Activated CD8-positive, alpha-beta T cell treated with anti-CD3 and anti-CD28 coated beads for 36 hours (primary cell): Measurements from ENCODE around the gene CKLF. TPM values are rescaled to one million over a fixed set of nuclear protein-coding genes. Genes with fewer than 3 reads are reported as not detected.

Experiments
- ATAC-seq: fragments of 200-7000 bp; cut with Tn5 transposase; one replicate; pipeline ENCODE4 v1.10.0; 2021; ENCODE audit warnings: mild to moderate bottlenecking, moderate library complexity
- CTCF ChIA-PET: fragments of 350-600 bp; sonication (Branson Sonifier 250); formaldehyde crosslinking; loops from one replicate; lab custom pipeline; 2021; ENCODE audit warnings: antibody characterized with exemption; lab: Charles Lee
- POLR2A ChIA-PET: fragments of 350-600 bp; sonication (Branson Sonifier 250); formaldehyde crosslinking; loops from one replicate; lab custom pipeline; 2021; ENCODE audit warnings: antibody characterized with exemption; lab: Charles Lee
- DNase-seq: peaks from one replicate; pipeline ENCODE4 v3.0.0-alpha.2; 2020
- H3K27ac Mint-ChIP-seq: one replicate; pipeline ENCODE4 v1.8.0; 2021; ENCODE audit warnings: mild to moderate bottlenecking, mixed read lengths
- H3K27me3 Mint-ChIP-seq: one replicate; pipeline ENCODE4 v1.8.0; 2021; ENCODE audit warnings: mixed read lengths
- H3K36me3 Mint-ChIP-seq: one replicate; pipeline ENCODE4 v1.8.0; 2021; ENCODE audit warnings: low read depth, mixed read lengths
- H3K4me1 Mint-ChIP-seq: one replicate; pipeline ENCODE4 v1.8.0; 2021; ENCODE audit warnings: low read depth, mixed read lengths
- H3K4me3 Mint-ChIP-seq: one replicate; pipeline ENCODE4 v1.8.0; 2021; ENCODE audit warnings: mild to moderate bottlenecking, moderate library complexity, mixed read lengths
- H3K9me3 Mint-ChIP-seq: one replicate; pipeline ENCODE4 v1.8.0; 2021; ENCODE audit warnings: mixed read lengths
- CTCF ChIP-seq: fragments of 200-600 bp; IDR thresholded peaks from one replicate; pipeline ENCODE4 v1.8.0; 2022; ENCODE audit warnings: antibody characterized with exemption, mild to moderate bottlenecking
- intact Hi-C: fragments of 100-400 bp; cut with micrococcal nuclease; formaldehyde crosslinking; loops from one replicate; pipeline ENCODE4 v1.10.0; 2022
- total RNA-seq, 2 experiments: library from RNA; stranded (reverse); gene quantifications; one replicate each; pipeline ENCODE4 v1.2.3, GENCODE V29; 2021

CKLF gene
- total RNA-seq, 2 experiments from 2014 or later, result 99.0 to 99.7 TPM

- no peaks in the 10 kb centered on the region for H3K9me3 Mint-ChIP-seq
- H3K4me3 Mint-ChIP-seq, result no peak overlapping the region
- ATAC-seq (no peak), DNase-seq (no peak)
- no peak overlapping the region for H3K27ac Mint-ChIP-seq
- intact Hi-C loops, result no loop called here
- POLR2A ChIA-PET, result interaction anchor here (0.8 to 3.9 kb wide), 4 partner anchors 11 to 199 kb away, joined by 3 to 19 read pairs (median 4); partner anchors contain the start of genes CMTM2 and TK2
- H3K4me1 Mint-ChIP-seq, result peaks cover 16% of the 10 kb centered on the region
- TF ChIP-seq CTCF, result no peak
- H3K27me3 Mint-ChIP-seq, result no peaks in the 10 kb centered on the region
- peaks cover 29% of the 10 kb centered on the region for H3K36me3 Mint-ChIP-seq
- CTCF ChIA-PET, result interaction anchor here (0.7 to 3.7 kb wide), 9 partner anchors 10 to 298 kb away, joined by 3 to 19 read pairs (median 5); partner anchors contain the start of gene CMTM2
Measured at GRCh38 chr16:66569827-66570405, 17.5 kb downstream of the CKLF start.

- Mint-ChIP-seq H3K4me1 (peaks cover 12% of the 10 kb centered on the region), H3K36me3 (peaks cover 9% of the 10 kb centered on the region), H3K27me3 (peaks cover under 1% of the 10 kb centered on the region), H3K9me3 (no peaks in the 10 kb centered on the region), H3K27ac (no peak overlapping the region), H3K4me3 (no peak overlapping the region)
- intact Hi-C loops, result no loop called here
- TF ChIP-seq CTCF, result no peak
- ATAC-seq, result no peak
- POLR2A ChIA-PET, result interaction anchor here (1.2 to 3.9 kb wide), 3 partner anchors 9 to 20 kb away, joined by 3 to 19 read pairs (median 4); partner anchors contain the start of genes CKLF and CMTM2
- DNase-seq, result no peak
- CTCF ChIA-PET, result interaction anchor here (1.1 to 5.7 kb wide), 4 partner anchors 9 to 166 kb away, joined by 3 to 29 read pairs (median 10); no protein-coding TSS in a partner anchor
Measured at GRCh38 chr16:66572356-66572755, 20.0 kb downstream of the CKLF start.

GRCh38 chr16:66574081-66574480 is 21.7 kb downstream of the CKLF start:
- peaks cover 14% of the 10 kb centered on the region for H3K27me3 Mint-ChIP-seq
- peaks cover 2% of the 10 kb centered on the region for H3K36me3 Mint-ChIP-seq
- CTCF ChIA-PET, result interaction anchor here (0.9 to 5.7 kb wide), 5 partner anchors 11 to 257 kb away, joined by 3 to 29 read pairs (median 4); partner anchors contain the start of gene NAE1
- no peak for TF ChIP-seq CTCF
- ATAC-seq (no peak), DNase-seq (no peak)
- no peak overlapping the region for H3K27ac Mint-ChIP-seq
- no peak overlapping the region for H3K4me3 Mint-ChIP-seq
- H3K4me1 Mint-ChIP-seq, result peaks cover 10% of the 10 kb centered on the region
- no peaks in the 10 kb centered on the region for H3K9me3 Mint-ChIP-seq
- POLR2A ChIA-PET, result no interaction called here
- intact Hi-C loops, result no loop called here

- no peaks in the 10 kb centered on the region for H3K9me3 Mint-ChIP-seq
- ATAC-seq (no peak), DNase-seq (no peak)
- ChIA-PET POLR2A (interaction anchor here (1.4 kb wide), 1 partner anchor 10 kb away, joined by 3 read pairs; no protein-coding TSS in a partner anchor), CTCF (interaction anchor here (0.9 to 5.7 kb wide), 5 partner anchors 12 to 256 kb away, joined by 3 to 29 read pairs (median 4); partner anchors contain the start of gene NAE1)
- H3K4me3 Mint-ChIP-seq, result no peak overlapping the region
- peaks cover 3% of the 10 kb centered on the region for H3K36me3 Mint-ChIP-seq
- peaks cover 17% of the 10 kb centered on the region for H3K27me3 Mint-ChIP-seq
- peaks cover 9% of the 10 kb centered on the region for H3K4me1 Mint-ChIP-seq
- no peak for TF ChIP-seq CTCF
- no peak overlapping the region for H3K27ac Mint-ChIP-seq
- intact Hi-C loops, result no loop called here
Measured at GRCh38 chr16:66574531-66574930, 22.2 kb downstream of the CKLF start.

GRCh38 chr16:66575060-66575459 is 22.7 kb downstream of the CKLF start:
- H3K27ac Mint-ChIP-seq, result no peak overlapping the region
- POLR2A ChIA-PET, result interaction anchor here (0.8 to 1.4 kb wide), 3 partner anchors 11 to 30 kb away, joined by 3 read pairs; partner anchors contain the start of gene CMTM3

More at GRCh38 chr16:66575060-66575459, 22.7 kb downstream of the CKLF start:
- CTCF ChIA-PET, result interaction anchor here (1.1 to 5.7 kb wide), 3 partner anchors 12 to 21 kb away, joined by 3 to 29 read pairs (median 13); no protein-coding TSS in a partner anchor
- DNase-seq, result no peak
- Mint-ChIP-seq H3K4me1 (peaks cover 14% of the 10 kb centered on the region), H3K4me3 (no peak overlapping the region), H3K9me3 (no peaks in the 10 kb centered on the region), H3K36me3 (peaks cover 4% of the 10 kb centered on the region), H3K27me3 (peaks cover 22% of the 10 kb centered on the region)
- intact Hi-C loops, result no loop called here
- no peak for ATAC-seq
- no peak for TF ChIP-seq CTCF
